ENCODE measurements around the gene ANKRD6. TPM values are rescaled to one million over a fixed set of nuclear protein-coding genes. Genes with fewer than 3 reads are reported as not detected.

The ANKRD6 gene
- total RNA-seq, 1 donor from 2014 or later, result 20.7 TPM

- TF ChIP-seq CTCF (conservative IDR thresholded peaks at IDR 0.05), result no peak
- H3K36me3 Mint-ChIP-seq (ENCODE audit: low read depth), result no peaks in the 10 kb centered on the region
- H3K4me3 Mint-ChIP-seq, result no peak overlapping the region
- DNase-seq (ENCODE audit: low read depth, low spot score), result no peak
- H3K9me3 Mint-ChIP-seq, result no peaks in the 10 kb centered on the region
- H3K4me1 Mint-ChIP-seq, result peaks cover 11% of the 10 kb centered on the region
- H3K27ac Mint-ChIP-seq (ENCODE audit: unreplicated experiment), result peak overlapping the region; percentile 17
- H3K27me3 Mint-ChIP-seq (ENCODE audit: low read depth), result no peaks in the 10 kb centered on the region
These were observed 32.0 kb upstream of the ANKRD6 start for GRCh38 chr6:89400912-89401399.

GRCh38 chr6:89402776-89403175 is 30.2 kb upstream of the ANKRD6 start:
- no peak for TF ChIP-seq CTCF (conservative IDR thresholded peaks at IDR 0.05)
- H3K4me3 Mint-ChIP-seq, result no peak overlapping the region
- H3K27ac Mint-ChIP-seq (ENCODE audit: unreplicated experiment), result no peak overlapping the region
- peaks cover 11% of the 10 kb centered on the region for H3K4me1 Mint-ChIP-seq
- no peaks in the 10 kb centered on the region for H3K9me3 Mint-ChIP-seq
- H3K27me3 Mint-ChIP-seq (ENCODE audit: low read depth), result peaks cover 3% of the 10 kb centered on the region
- no peak for DNase-seq (ENCODE audit: low read depth, low spot score)
- no peaks in the 10 kb centered on the region for H3K36me3 Mint-ChIP-seq (ENCODE audit: low read depth)

- no peak overlapping the region for H3K4me3 Mint-ChIP-seq
- no peak overlapping the region for H3K27ac Mint-ChIP-seq (ENCODE audit: unreplicated experiment)
- TF ChIP-seq CTCF (conservative IDR thresholded peaks at IDR 0.05), result no peak
- H3K9me3 Mint-ChIP-seq, result no peaks in the 10 kb centered on the region
- H3K36me3 Mint-ChIP-seq (ENCODE audit: low read depth), result no peaks in the 10 kb centered on the region
- H3K4me1 Mint-ChIP-seq, result peaks cover 13% of the 10 kb centered on the region
- no peak for DNase-seq (ENCODE audit: low read depth, low spot score)
- peaks cover 6% of the 10 kb centered on the region for H3K27me3 Mint-ChIP-seq (ENCODE audit: low read depth)
These were observed 28.4 kb upstream of the ANKRD6 start for GRCh38 chr6:89404512-89404911.

- no peak for DNase-seq (ENCODE audit: low read depth, low spot score)
- Mint-ChIP-seq H3K27me3 (ENCODE audit: low read depth) (peaks cover 20% of the 10 kb centered on the region), H3K36me3 (ENCODE audit: low read depth) (no peaks in the 10 kb centered on the region), H3K4me1 (peaks cover 26% of the 10 kb centered on the region), H3K9me3 (no peaks in the 10 kb centered on the region), H3K4me3 (no peak overlapping the region), H3K27ac (ENCODE audit: unreplicated experiment) (no peak overlapping the region)
- TF ChIP-seq CTCF (conservative IDR thresholded peaks at IDR 0.05), result no peak
These were observed 26.8 kb upstream of the ANKRD6 start for GRCh38 chr6:89406141-89406540.

- Mint-ChIP-seq H3K4me1 (peaks cover 30% of the 10 kb centered on the region), H3K27ac (ENCODE audit: unreplicated experiment) (no peak overlapping the region), H3K9me3 (no peaks in the 10 kb centered on the region), H3K36me3 (ENCODE audit: low read depth) (no peaks in the 10 kb centered on the region), H3K27me3 (ENCODE audit: low read depth) (peaks cover 39% of the 10 kb centered on the region), H3K4me3 (peak overlapping the region; percentile 92)
- no peak for DNase-seq (ENCODE audit: low read depth, low spot score)
- TF ChIP-seq CTCF (conservative IDR thresholded peaks at IDR 0.05), result no peak
These were observed 23.4 kb upstream of the ANKRD6 start for GRCh38 chr6:89409461-89410035.
